Measurements from ENCODE around the gene PRKAA1.

The PRKAA1 gene

DNA sequence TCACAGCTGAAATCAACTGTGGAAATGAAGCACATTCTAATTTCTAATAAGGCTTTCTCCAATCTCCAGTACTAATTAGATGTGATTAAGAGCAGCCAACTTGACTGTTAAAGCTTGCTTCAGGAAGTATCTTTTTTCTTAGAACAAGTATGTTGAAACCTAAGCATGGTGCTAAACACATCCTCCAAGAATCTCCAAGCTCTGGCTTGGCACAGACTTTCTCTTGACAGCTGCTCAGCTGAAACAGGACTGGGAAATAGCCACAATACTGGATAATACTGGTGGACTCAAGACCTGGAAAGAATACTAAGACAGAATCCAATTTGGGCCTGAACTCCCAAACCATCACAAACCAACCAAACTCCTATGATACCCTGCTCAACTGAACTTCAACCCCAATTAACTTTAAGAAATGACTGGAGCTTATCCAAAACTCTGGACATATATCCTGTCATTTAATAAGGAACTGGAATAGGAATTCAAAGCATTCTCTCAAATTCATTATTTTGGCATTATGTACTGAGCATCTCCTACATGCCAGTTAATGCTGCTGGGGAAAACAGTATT, 16.2 kb downstream of the PRKAA1 start:
- DNase-seq (ENCODE audit: low read depth, low spot score) = no peak
- no peak overlapping the region for H3K4me3 ChIP-seq (ENCODE audit: low read depth, low read length)
- ChIA-PET POLR2A (no interaction called here), CTCF (no interaction called here)
- no peak for TF ChIP-seq CTCF (IDR thresholded peaks at IDR 0.05; ENCODE audit: insufficient read depth, low read length, missing control alignments)

DNA sequence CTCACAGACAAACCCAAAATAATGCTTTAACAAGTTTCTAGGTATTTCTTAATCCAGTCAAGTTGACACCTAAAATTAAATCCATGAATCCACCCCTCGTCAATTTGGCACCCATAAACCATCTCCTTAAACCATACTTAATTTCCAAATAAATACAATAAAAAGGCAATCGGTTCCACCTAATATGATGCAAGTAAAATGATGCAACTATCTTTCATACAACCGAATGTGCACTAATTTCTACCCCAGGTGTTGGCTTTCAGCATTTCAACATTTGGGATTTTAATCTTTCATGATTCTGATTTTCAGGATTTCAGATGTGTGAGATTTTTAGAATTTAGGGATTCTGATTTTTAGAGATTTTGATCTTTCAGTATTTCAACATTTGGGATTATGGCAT, 17.3 kb downstream of the PRKAA1 start:
- CTCF ChIA-PET = no interaction called here
- TF ChIP-seq CTCF (IDR thresholded peaks at IDR 0.05; ENCODE audit: insufficient read depth, low read length, missing control alignments) = no peak
- H3K4me3 ChIP-seq (ENCODE audit: low read depth, low read length) = no peak overlapping the region
- no peak for DNase-seq (ENCODE audit: low read depth, low spot score)
- POLR2A ChIA-PET = no interaction called here

DNA sequence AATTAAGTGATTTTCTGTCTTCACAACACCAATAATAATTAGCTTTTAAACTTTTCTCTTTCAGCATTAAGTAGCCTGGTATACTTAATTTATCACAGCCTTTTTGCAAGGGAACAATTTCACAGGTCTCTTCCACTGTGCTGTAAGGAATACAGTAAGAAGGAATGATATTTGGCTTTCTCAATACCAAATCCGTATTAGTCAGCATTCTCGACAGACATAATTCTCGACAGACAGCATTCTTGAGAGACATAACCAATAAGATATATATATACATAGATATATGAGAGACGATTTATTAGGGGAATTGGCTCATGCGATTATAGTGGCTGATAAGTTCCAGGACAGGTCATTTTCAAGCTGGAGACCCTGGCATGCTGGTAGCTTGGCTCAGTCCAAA, 18.0 kb downstream of the PRKAA1 start:
- CTCF ChIA-PET = no interaction called here
- no peak for TF ChIP-seq CTCF (IDR thresholded peaks at IDR 0.05; ENCODE audit: insufficient read depth, low read length, missing control alignments)
- DNase-seq (ENCODE audit: low read depth, low spot score) = no peak
- POLR2A ChIA-PET = no interaction called here
- no peak overlapping the region for H3K4me3 ChIP-seq (ENCODE audit: low read depth, low read length)

DNA sequence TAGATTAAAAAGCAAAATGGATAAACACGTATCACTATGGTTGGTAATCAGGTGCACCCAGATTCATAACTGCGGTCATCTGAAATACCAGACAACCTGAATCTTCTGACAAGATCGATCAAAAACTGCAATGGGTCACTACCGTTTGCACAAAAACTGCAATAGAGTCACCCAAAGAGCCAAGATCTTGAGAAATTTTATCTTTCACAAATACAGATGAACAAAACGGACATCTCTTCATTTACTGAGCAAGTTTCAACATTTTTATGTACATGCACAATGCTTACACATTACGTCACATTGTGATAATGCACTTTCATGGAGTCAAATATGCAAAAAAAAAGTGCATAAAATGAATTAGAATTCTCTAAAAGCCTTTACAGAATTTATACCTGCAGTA, 18.6 kb downstream of the PRKAA1 start:
- CTCF ChIA-PET = no interaction called here
- no peak for TF ChIP-seq CTCF (IDR thresholded peaks at IDR 0.05; ENCODE audit: insufficient read depth, low read length, missing control alignments)
- POLR2A ChIA-PET = no interaction called here
- no peak overlapping the region for H3K4me3 ChIP-seq (ENCODE audit: low read depth, low read length)
- no peak for DNase-seq (ENCODE audit: low read depth, low spot score)

DNA sequence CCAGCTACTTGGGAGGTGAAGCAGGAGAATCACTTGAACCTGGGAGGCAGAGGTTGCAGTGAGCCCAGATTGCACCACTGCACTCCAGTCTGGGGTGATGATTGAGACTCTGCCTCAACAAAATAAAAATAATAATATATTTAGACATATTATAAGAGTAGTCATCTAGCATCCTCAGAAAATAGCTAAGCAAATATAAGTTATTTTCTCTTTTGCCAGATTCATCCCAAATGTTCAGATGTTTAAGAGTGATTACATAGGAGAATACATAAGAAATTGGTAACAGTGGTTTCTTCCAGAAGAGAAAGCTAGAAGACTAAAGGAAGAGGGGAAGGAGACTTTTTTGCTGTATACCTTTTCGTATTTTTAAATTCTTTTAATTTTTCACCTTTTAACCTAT, 20.0 kb downstream of the PRKAA1 start:
- DNase-seq (ENCODE audit: low read depth, low spot score) = no peak
- CTCF ChIA-PET = interaction anchor here (0.7 to 1.5 kb wide), 4 partner anchors 8 to 21 kb away, joined by 3 to 5 read pairs (median 3); no protein-coding TSS in a partner anchor
- no peak for TF ChIP-seq CTCF (IDR thresholded peaks at IDR 0.05; ENCODE audit: insufficient read depth, low read length, missing control alignments)
- no peak overlapping the region for H3K4me3 ChIP-seq (ENCODE audit: low read depth, low read length)
- POLR2A ChIA-PET = no interaction called here

- H3K4me3 ChIP-seq (ENCODE audit: low read depth, low read length) = no peak overlapping the region
- ChIA-PET POLR2A (no interaction called here), CTCF (no interaction called here)
- no peak for DNase-seq (ENCODE audit: low read depth, low spot score)
- no peak for TF ChIP-seq CTCF (IDR thresholded peaks at IDR 0.05; ENCODE audit: insufficient read depth, low read length, missing control alignments)
Observed at GRCh38 chr5:40776658-40776977, 21.6 kb downstream of the PRKAA1 start.

Data from AG04449 (cell line).